Ovary (tissue), 3 donors: ENCODE data around the gene NDNF.

Experiments
- POLR2A ChIP-seq: fragments of 450-650 bp; IDR thresholded peaks from one replicate; pipeline ENCODE4 v1.6.1; 2017; ENCODE audit warnings: antibody characterized with exemption, mild to moderate bottlenecking, moderate library complexity
- TF ChIP-seq, protein P1 (sequence below), 3 donors: fragments of 450-650 bp in 2 of 3; fragments of 200-600 bp in 1 of 3; IDR thresholded peaks; one replicate each; pipeline versions ENCODE4 v1.5.1 to v1.8.0; 2016 to 2022; ENCODE audit warnings: antibody characterized with exemption in 3 of 3, mild to moderate bottlenecking in 1 of 3
- donor health status: DM: no; HTN: no; CAD: no.

DNA sequence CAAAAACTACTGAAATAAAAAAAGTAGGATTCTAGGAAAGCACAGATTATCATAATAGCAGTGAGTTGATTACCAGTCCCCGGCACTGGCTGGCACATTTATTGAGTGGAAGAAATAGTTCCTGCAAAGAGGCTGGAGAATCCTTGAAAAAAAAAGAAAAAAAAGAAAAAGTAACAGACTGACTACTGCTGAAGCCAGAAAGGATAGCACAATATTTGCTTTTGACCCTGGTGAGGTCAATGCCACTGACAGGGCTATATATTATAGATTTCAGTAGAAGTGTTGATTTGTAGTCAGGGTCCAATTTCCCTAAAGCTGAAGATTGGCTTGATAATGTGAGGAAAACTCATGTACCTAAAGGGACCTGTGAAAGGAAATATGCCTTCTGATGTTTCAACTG, 64.7 kb downstream of the NDNF start:
- no peak for TF ChIP-seq POLR2A
- TF ChIP-seq, protein P1, sequence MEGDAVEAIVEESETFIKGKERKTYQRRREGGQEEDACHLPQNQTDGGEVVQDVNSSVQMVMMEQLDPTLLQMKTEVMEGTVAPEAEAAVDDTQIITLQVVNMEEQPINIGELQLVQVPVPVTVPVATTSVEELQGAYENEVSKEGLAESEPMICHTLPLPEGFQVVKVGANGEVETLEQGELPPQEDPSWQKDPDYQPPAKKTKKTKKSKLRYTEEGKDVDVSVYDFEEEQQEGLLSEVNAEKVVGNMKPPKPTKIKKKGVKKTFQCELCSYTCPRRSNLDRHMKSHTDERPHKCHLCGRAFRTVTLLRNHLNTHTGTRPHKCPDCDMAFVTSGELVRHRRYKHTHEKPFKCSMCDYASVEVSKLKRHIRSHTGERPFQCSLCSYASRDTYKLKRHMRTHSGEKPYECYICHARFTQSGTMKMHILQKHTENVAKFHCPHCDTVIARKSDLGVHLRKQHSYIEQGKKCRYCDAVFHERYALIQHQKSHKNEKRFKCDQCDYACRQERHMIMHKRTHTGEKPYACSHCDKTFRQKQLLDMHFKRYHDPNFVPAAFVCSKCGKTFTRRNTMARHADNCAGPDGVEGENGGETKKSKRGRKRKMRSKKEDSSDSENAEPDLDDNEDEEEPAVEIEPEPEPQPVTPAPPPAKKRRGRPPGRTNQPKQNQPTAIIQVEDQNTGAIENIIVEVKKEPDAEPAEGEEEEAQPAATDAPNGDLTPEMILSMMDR (IDR thresholded peaks at IDR 0.05) = no peak
